Fibroblast of skin of scalp (primary cell): Measurements from ENCODE around the gene AREL1.

ENCODE experiments used
- DNase-seq: peaks from one replicate; pipeline ENCODE4 v3.0.0-alpha.2; 2013

AREL1 gene

DNA sequence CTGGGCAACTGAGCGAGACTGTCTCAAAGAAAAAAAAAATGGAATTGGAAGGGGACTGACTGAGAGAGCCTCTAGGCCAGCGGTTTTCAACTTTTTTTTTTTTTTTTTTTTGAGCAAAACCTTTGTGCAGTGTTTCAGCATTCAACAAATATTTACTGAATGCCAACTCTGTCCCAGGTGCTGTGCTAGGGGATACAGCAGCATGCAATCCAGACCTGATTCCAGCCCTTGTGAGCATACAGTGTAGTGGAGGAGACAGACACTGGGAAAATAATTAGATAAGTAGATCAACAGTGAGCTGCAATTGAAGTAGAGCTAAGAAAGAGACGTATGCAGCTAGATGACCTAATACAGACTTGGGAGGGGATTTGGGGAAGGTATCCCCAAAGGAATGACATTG lies 77.0 kb downstream of the AREL1 start:
- no peak for DNase-seq

- no peak for DNase-seq
Measured at GRCh38 chr14:74634964-74635363, 77.9 kb downstream of the AREL1 start.

DNA sequence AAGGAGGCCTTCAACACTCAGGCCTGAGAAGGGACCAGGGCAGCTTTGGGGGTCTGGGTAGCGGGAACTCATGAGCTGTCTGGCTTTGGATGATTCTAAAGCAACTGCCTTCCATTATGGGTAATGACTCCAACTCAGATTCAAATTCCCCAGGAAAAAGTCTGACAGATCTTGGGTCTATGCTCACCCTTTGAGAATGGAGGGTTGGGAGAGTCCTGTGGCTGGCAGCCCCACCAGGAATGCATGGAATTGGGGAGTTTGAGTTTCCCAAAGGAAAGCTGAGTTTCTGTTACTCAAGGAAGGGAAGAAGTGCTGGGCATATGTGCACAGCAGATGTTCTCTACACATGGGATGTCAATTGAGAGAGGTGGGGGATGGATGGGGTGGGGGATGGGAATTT lies 78.4 kb downstream of the AREL1 start:
- peak; percentile 86 for DNase-seq

DNA sequence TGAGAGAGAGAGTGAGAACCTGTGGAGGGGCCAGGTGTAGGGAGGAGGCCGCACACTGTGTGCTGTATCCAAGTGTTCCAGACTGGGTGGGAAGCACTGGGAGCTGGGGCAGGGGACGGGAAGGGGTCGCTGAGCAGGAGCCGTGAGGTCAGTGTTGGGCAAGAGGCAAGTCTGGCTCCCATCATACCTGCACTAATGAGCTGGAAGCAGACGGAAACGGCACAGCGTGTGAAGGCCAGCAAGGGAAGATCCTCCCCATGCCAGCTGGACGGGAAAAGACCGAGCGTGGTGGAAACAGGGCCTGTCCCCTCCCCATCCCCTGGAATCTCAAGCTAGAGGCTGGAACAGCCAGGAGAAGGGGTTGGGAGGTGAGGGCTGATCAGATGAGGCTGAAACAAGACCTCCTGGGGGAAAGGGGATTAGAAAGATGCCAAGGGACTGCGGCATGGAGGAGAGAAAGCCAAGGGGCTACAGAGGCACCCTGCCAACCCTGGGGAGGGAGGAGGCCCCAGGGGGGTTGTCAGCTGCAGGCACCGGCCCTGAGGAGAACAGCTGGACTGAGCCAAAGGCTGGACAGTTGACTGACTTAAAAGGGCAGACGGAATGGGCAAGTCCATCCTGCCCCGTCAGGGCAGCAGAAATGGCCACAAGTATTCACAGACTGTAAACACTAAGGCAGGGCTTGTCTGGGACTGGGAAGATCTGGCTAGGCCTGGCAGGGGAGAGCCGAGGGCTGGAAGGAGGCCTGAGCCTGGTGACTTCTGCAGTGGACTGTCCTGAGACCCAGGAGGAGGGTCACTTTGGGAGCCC lies 81.8 kb downstream of the AREL1 start:
- no peak for DNase-seq

DNA sequence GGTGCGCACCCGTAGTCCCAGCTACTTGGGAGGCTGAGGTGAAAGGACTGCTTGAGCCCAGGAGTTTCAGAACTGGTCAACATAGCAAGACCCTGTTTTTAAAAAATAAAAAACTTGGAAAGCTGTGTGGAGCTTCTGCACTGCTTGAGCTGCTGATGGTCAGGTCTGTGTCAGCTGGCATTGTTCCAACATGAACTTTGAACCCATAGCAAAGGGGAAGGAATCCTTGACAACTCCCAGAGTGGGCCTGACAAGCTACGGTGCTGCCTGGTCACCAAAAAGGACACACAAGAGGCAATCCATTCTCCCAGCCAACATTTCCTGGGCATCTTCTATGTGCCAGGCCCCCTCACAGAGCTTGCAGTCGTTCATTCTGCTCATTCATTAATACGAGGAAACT lies 84.5 kb downstream of the AREL1 start:
- DNase-seq: no peak

DNA sequence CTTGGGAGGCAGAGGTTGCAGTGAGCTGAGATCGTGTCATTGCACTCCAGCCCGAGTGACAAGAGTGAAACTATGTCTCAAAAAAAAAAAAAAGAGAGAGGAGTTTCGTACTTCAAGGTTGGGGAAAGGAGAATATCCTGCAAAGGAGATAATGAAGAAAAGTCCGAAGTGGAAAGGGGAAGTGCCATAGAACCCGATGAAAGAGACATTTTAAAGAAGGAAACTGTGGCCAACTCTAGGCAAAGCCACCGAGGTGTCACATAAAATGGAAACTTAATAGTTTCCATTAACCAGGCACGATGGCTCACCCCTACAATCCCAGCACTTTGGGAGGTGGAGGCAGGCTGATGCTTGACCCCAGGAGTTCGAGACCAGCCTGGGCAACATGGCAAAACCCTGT lies 85.8 kb downstream of the AREL1 start:
- no peak for DNase-seq

DNA sequence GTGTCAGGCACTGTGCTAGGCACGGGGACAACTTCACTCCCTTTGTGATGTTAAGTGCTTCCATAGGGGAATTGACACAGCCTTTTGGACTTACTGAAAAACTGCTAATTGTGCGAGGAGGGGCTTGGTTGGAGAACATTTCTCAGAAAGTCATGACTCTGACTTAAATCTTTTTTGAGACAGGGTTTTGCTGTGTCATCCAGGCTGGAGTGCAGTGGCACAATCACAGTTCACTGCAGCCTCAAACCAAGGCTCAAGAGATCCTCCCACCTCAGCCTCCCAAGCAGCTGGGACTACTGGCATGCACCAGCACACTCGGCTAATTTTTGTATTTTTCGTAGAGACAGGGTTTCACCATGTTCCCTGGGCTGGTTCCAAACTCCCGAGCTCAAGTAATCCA lies 90.6 kb downstream of the AREL1 start:
- no peak for DNase-seq

DNA sequence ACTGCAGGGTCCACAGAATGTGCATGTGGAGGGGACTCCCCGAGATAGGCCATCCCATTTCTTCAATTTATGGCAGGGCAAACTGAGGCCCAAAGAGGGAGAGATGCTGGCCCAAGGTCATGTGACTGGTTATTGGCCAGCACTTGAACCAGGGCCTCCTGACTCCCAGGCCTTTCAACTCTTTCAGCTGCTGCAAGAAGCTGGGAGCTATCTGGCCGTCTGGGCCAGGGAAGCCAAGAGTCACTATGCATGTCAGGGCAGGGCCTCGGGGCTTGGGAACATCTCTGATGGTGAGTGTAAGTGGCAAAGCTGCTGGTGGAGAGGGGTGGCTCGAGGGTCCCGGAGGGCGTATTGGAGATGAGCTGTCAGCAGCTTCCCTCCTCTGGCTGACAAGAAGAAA lies 91.3 kb downstream of the AREL1 start:
- DNase-seq: no peak

DNA sequence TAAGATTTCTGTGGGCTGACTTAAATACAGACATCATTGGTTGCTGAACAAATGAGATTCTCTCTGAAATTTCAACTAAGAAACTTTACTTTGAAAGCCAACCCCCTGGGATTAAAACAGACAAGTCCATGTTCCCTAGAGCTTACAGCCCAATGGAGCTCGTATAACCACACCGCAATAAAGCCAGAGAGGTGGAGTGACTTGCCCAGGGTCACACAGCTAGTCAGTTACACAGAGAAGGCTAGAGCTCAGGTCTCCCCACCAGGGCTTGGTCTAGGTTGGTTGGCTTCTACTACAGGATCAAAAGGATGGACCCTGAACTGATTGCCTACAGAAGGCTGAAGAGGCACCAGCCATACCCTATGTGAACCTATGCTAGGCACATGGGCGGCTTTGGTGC lies 92.0 kb downstream of the AREL1 start:
- no peak for DNase-seq

DNA sequence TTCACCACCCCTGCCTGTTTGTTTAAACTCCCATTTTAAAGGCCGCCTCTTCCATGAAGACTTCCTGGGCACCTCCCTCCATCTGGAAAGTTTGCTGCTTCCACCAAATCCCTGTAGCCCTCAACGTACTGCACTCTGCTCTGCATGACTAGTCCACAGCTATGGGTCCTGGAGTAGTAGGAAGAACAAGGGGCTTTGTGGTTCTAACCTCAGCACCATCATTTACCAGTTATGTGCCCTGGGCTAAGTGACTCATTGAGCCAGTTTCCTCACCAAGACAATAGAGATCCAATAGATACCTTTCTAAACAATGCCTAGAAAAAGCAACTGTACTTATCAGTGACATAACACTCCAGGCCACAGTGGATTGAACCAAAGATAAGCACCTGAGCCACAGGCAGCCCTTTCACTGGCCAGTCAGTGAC lies 92.4 kb downstream of the AREL1 start:
- peak; percentile 91 for DNase-seq

DNA sequence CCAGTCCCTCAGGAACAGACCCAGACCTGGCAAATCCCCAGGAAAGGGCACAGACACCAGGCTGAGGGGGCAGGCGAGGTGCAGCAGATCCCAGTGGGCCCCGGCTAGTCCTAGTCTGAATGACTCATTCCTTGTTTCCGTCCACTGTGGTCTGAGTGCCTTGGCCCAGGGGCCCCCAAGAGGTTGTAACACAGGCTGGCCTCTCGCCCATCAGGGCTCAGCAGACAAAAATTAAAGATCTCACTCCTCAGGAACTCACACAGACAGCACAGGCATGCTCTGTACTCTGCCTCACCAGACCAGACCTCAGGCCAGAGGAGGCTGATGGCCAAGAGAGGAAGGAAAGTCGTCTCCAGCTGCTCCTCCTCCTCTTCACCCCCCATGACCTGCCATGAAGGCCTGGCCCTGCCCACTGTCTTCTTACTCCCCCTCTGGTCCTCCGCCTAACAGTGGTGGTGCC lies 93.2 kb downstream of the AREL1 start:
- peak; percentile 98 for DNase-seq

DNA sequence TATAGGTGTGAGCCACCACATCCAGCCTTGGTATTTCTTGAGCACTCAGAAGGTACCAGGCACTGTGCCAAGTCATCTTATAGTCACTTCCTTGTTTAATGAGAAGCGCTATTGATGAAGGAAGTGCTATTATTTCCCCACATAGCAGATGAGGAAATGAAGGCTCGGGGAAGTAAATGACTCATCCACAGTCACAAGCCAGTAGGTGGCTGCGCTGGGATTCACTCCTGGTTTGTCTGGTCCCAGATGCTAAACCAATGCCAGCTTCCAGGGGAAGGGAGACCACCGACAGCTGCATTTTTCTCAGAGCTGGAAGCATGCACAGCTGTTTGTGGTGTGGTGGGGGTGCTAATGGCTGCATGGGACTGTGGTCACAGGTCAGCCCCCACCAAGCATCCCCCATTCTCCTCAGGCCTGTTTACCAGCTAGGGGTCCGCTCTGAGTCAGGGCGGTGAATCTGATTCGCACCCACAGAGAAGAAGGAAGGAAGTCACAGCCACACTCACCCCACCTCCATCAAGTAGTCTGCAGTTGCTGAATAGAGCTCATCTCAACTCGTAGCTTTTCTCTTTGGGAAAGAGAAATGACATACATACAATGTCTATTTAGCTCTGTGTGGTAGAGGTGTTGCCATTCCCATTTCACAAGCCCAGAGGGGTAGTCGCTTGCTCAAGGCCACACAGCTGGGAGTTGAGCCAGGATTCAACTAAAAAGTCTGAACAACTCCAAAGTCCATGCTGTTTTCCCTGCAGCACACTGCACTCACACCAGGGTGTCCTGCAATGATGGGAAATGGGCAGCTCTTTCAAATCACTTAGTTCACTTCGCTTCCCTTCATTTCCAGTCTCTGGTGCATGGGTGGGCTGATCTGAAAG lies 94.6 kb downstream of the AREL1 start:
- DNase-seq: peak; percentile 83

- peak; percentile 69 for DNase-seq
Measured at GRCh38 chr14:74616996-74617700, 95.7 kb downstream of the AREL1 start.

DNA sequence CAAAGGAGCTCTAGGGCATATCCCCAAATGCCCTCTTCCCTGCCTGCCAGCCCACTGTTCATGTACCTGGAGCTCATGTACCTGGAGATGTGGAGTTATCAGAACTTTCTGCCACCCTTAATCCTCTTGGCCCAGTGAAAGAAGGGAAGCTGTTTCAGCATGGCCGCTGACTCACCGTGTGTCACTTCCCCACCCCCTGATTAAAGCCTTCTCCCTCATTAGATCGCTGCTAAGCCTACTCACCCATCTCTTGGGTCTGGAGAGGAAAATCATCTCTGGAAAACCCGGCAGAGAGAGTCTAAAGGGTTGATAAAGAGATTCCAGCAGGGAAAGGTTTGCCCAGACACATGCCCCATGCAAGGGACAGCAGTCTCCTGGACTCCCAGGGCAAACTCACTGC lies 96.4 kb downstream of the AREL1 start:
- DNase-seq: peak; percentile 87

DNA sequence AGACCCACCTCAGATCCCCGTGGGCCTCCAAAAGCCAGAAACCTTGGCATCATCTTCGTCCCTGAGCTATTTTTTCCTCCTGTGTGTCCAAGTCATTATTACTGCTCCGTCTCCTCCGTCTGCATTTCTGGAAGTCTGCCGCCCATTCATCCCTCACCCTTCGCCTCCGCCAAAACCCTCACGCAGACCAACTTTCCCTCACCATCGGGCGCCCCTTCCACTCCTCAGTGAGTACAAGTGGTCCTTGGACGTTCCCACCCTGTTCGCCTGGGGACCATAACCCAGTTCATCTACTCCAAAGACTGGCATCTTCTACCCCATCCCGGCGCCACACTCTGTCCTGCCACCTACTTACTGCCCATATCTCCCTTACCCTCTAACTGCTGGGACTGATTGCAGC lies 97.1 kb downstream of the AREL1 start:
- no peak for DNase-seq

DNA sequence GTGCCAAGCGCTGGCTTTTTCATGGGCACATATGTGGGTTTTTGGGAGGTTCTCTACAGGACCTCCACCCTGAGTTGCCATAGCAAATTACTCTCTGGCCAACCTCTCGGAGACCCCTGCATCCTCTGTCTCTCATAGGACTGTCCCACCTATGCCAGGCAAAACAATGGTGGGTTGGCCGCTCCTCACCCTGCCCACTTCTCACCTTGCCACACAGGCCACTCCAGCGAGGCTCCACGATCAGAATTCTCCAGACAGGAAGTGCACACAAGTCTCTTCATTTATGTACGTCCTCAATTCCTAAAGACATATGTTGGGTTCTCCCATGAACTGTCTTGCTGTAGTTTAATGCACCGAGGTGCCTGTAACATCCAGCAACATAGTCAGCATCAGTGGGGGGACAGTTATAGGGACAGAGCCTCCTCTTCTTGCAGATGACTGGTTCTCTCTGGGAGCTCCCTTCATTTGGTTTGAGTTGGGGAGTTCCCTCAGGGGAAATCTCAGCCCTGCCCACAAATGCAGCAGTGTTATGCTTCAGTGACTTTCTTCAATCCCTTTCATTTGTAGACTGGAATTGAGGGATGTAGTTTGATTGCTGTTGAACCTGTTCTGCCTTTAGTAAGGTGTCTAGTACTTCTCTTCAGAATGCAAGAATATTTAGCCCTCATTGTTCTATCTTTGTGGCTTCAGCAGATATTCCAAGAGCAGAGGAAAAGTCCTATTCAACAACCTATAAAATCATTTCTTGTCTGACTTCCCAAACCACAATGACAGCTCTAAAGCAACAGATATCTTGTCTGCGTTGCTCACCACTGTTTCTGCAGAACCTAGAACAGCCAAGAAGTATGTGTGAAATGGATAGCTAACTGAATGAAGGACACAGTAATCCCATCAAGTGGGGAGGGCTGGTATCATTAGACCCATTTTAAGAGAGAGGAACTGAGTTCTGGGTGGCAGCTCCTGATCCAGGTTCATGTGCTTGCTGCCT lies 98.1 kb downstream of the AREL1 start:
- no peak for DNase-seq

GRCh38 chr14:74613211-74613914 lies 99.5 kb downstream of the AREL1 start:
- no peak for DNase-seq

- peak; percentile 87 for DNase-seq
Measured at GRCh38 chr14:74612350-74613021, 100.4 kb downstream of the AREL1 start.

GRCh38 chr14:74611650-74612349 lies 101.1 kb downstream of the AREL1 start, which contains the start of gene LTBP2:
Gene LTBP2, minus strand, starts transcription at chr14:74612237. Its CDS starts 293 bp downstream, at chr14:74611944.
- DNase-seq: no peak
